ENCODE results near the gene C19orf38.
"Not testable (repeated sequence)": the region's sequence is repeated elsewhere in the genome, so short reads cannot be mapped to it uniquely, and the experiment has no call there.

C19orf38 gene

DNA sequence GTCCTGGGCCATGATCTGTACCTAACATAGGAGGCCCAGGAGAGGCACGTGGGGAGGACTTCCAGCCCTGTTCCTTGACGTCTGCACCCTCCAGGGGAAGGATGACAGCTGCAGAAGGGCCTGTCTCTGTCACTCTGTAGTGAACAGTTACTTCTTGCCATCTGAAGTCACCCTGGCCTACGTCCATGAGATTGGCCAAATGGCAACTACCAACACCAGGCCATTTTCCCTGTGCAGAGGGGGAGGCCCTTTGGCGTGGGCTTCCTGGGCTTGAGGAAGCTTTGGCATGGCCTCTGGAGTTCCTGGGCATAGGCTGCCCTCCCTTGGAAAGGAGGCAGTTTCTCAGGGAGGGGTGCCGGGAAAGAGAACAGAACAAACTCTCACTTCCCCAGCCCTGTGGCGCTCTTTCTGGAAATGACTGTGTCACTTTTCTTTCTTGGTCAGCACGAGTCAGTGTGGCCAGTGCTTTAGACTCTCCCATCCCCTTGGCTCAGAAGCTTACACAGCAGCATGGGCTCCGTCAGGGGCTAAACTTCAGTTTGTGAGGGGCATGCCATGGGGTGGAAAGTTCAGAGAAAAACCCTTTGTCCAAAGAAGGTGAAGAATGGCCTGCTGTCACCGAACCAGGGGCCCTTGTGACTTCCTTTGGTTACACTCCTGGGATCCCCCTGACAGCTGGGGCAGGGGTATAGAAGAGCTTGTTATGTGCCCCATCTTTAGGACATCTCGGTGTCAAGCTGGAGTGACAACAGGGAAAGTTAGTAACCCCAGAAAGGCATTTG lies 28.4 kb downstream of the C19orf38 start:
- DNase-seq (ENCODE audit: low read depth): no peak

DNA sequence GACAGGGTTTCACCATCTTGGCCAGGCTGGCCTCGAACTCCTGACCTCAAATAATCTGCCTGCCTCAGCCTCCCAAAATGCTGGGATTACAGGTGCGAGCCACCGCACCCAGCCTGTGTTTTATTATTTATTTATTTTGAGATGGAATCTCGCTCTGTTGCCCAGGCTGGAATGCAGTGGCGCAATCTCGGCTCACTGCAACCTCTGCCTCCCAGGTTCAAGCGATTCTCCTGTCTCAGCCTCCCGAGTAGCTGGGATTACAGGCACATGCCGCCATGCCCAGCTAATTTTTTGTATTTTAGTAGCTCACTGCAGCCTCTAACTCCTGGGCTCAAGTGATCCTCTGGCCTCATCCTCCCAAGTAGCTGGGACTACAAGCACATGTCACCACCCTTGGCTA lies 29.4 kb downstream of the C19orf38 start:
- not testable (repeated sequence) for DNase-seq (ENCODE audit: low read depth)

DNA sequence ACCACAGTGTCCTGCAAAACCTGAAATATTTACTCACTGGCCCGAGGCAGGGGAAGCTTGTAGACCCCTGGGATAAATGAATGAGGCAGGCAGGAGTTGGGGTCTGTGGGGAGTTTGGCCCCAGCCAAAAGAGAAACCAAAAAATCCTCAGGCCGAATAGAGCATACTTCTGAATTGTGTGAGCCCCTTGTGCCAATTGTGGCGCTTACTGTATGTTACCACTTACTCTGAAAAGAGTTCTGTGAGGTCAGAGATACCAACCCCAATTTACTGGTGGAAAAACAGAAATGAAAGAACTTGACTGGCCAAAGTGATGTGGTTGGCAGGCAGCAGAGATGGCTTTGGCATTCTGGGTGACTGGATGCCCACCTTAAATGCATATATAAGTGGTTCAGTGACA lies 30.0 kb downstream of the C19orf38 start:
- no peak for DNase-seq (ENCODE audit: low read depth)

DNA sequence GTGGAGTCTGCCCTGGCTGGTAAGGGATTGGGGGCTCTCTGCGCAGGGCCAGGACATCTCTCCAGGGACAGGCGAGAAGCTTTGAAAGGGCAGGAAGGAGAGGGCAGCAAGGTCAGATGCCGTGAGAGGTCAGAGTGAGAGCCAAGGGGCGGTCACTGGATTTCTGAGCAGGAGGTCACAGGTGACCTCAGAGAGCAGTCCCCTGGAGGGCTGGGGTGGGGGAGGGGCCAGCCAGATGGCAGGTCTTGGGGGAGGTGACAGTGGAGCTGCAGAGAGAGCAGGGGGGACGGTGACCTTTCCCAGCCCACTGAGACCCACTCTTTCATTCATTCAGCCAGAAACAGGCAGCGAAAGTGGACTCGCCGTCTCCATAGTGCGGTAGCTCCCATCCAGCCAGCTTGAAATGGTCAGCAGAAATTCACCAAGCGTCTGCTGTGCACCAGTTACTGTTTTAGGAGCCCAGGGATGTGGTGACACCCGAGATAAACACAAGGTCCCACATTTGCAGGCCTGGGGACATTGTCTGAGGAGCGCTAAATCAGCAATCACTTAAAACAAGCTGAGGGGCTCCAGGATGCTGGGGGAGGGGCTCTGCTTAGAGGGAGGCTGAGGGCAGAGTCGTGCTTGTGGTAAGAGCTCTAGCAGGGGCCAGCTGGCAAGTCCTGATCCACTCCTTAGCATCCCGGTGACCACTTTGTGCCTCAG lies 33.3 kb downstream of the C19orf38 start:
- DNase-seq (ENCODE audit: low read depth): no peak

DNA sequence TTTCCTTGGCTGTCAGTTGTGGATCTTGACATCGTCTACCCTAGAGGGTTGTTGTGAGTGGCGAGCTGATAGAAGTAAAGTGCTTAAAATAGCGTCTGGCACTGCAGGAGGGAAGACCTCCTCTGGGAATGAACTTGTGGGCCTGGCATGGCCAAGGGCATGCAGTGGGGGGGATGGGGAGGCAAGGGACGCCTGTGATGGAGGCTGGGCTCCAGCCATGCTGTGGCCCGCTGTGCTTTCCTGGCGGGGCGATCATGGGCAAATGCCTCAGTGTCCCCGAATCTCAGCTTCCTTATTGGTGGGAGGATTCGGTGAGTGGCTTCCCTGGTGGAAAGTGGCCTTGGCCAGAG lies 33.9 kb downstream of the C19orf38 start:
- no peak for DNase-seq (ENCODE audit: low read depth)

DNA sequence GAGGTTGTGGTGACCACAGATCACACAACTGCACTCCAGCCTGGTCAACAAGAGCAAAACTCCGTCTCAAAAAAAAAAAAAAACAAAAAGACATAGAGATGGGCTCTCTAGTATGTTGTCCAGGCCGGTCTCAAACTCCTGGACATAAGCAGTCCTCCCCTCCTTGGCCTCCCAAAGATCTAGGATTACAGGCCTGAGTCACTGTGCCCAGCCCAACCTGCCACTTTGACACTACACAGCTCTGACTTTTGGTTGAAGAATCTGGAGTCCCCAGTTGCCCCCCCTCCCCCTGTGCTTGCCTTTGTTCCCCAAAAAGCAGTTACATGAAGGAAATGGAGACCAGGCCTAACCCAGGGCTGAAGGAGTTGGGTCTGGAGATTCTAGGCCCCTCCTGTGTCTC lies 36.1 kb downstream of the C19orf38 start:
- peak; percentile 73 for DNase-seq (ENCODE audit: low read depth)

DNA sequence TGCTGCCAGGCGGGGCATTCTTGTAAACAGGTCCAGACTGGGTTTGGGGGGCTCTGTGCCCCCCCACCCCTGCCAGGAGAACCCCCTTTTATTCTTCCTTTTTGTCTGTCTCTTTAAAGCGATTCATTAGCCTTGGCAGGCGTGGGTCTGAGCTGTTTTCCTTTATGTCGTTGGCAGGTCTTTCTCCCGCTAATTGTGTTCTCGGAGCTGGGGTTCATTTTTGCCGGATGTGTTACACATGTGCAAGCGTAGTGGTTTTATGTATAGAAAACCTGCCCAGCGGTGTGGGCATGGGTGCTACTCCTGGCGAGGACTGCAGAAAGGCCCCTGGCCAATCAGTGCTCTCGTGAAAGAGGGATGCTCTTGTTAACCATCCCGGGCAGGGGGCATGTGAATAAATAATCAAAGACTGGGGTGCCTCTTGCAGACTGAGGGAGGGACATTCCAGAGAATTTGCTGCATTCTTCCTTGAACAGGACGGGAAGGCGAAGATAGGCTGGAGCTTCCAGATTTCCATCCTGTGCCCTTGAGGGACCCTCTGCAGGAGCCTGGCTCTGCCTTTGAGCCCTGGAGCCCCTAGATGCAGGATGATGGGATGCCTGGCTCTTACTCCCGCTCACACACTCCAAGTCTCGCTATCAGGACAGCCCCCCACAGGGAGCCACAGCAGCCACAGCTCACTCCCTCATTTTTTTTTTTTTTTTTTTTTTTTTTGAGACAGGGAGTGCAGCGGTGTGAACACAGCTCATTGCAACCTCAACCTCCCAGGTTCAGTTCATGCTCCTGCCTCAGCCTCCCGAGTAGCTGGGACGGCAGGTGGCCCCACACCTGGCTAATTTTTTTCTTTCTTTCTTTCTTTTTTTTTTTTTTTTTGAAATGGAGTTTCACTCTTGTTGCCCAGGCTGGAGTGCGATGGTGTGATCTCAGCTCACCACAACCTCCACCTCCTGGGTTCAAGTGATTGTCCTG lies 37.3 kb downstream of the C19orf38 start:
- DNase-seq (ENCODE audit: low read depth): no peak

DNA sequence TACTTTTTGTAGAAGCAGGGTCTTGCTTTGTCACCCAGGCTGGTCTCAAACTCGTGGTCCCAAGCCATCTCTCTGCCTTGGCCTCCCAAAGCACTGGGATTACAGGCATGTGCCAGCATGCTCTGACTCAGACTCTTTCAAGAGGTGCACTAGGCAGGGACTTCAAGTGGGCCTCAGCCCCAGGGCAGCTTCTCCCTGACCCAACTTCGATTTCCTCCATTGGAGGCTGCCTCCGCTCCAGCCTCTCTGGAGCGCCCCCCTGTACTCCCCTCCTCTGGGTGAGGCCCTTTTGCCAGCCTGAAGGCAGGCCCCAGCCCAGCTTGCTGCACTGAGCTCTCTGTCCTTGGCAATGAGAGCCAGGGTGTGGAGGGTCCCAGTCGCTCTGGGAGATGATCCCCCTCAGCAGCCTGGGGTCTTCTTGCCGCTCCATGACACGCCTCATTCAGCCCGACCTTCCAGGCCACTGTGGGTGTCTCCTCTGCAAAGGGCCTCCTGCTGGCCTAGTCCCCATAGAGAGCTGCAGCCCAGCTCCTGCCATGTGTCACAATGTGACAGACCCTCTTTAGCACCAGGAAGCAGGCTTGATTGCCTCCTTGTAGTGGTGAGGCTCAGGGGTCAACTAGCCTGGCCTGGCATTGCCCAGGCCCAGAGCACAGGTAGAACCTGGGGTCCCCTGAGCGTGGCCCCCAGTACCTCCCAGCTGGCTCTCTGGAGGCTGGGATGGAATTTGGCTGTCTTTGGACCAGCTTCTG lies 39.6 kb downstream of the C19orf38 start:
- no peak for DNase-seq (ENCODE audit: low read depth)

DNA sequence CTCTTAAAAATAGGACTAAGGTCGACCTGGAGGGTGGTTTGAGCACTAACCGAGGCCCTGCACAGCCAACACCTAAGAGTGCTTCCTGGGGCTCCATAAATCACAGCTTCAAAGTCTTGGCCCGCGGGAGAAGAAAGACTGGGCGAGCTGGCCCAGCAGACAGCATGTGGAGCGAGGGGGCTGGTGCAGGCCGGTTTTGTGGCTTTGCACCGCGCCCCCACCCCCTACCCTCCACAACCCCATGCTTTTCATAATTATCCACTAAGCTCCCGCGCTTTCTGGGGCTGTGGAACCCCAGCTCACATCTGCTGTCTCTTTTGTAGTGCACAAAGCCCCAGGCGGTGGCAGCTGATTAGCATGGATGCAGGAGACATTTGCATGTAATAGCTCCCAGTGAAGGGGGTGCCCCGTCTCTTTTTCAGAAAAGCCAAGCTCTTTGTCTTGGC lies 40.2 kb downstream of the C19orf38 start:
- no peak for DNase-seq (ENCODE audit: low read depth)

DNA sequence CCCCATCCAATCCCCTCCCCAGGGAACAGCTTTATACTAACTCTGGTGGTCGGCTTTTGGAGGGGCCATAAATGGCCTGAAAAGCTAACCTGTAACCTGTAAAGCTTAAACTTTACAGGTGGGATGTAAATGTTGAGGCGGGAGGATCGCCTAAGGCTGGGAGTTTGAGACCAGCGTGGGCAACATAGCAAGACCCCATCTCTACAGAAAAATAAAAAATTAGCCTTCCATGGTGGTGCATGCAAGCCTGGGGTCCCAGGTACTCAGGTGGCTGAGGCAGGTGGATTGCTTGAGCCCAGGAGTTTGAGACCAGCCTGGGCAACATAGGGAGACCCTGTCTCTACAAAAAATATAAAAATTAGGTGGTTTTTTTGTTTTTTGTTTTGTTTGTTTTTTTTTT lies 41.7 kb downstream of the C19orf38 start:
- DNase-seq (ENCODE audit: low read depth): no peak

DNA sequence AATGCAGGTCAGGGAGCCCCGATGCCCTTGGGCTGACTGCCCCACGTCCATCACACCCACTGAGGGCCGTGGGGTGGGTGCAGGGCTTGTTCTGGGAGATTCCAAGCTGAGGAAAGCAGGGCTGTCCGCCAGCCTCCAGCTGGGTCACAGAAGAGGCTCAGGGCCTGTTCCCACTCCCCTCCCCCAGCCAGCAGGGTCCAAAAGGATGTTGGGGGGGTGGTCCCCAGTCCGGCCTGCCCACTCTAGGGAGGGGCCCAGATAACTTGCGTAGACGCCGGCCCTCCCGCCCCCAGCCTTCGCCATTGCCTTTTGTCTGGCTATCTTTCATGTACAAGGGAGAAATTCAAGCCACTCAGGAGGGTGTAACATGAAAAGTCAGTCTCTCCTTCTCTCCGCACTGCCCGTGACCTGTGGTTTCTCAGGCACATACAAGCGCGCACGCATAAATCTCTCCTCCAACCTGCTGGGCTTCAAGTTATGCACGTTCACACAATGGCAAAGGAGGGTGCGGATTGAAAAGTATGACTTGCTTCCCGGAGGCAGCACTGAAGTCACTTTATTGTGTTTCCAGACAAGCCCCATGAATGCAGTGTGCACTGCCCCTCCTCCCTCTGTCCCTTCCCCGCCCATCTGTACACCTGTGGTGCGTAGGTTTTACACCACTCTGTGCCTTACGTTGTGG lies 43.3 kb downstream of the C19orf38 start:
- DNase-seq (ENCODE audit: low read depth): no peak

DNA sequence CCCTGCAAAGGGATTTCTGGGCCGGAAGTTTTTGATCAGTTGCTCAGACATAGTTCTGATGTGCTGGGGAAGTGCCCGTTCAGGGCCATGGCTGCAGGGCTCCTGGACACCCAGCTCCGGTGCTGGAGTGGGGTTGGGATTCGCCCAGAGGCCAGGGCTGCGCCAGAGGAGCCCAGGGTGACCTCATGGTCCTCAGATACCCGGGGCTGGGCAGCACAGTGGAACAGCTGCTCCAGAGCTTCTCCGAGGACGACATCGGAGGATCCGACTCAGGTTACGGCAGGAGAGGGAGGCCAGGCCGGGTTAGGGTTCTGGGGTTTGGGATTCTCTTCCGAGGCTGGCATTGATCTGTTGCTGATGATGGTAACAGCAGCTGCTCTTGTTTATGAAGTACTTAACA lies 44.0 kb downstream of the C19orf38 start:
- DNase-seq (ENCODE audit: low read depth): no peak

DNA sequence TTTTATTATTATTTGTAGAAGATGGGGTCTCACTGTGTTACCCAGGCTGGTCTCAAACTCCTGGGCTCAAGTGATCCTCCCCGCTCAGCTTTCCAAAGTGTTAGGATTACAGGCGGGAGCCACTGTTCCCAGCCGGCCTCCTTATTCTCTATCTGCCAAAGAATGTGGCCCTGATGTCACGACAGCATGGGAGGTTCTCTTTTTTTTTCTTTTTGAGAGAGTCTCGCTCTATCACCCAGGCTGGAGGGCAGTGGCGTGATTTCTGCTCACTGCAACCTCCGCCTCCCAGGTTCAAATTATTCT lies 46.6 kb downstream of the C19orf38 start:
- no peak for DNase-seq (ENCODE audit: low read depth)

DNA sequence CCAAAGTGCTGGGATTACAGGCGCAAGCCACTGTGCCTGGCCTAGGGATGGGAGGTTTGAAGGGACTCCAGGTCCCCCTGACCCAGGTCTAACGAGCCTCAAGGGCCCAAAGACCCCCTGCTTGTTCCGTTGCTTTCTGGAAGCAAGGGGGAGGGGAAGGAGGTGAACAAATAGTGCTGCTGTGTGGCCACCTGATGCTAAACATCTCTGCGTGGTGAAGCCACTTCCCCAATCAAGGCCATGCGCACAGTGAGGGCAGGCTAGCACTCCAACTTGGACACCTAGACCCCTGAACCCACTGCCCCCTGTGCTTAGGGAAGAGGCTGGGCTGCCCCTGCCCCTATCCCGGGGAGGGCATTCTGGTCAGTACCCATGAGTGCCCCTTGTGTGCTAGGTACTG lies 47.1 kb downstream of the C19orf38 start:
- no peak for DNase-seq (ENCODE audit: low read depth)

DNA sequence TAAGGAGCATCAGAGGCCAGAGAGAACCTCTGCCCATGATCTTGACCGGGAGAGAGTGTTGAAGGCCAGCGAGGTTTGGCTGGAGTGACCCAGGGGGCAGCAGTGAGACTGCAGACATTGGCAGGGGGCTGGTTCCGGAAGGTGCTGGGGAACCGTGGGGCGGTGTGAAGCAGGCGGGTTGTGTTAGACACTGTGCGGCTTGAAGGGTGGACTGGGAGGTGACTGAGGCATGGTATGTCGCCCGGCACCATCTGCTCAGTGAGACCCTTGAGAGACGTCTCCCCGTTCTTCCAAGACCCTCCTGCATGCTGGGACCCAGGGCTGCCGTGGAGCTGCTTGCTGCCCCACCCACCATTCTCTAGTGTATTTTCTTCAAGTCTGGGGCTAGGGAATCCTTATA lies 47.7 kb downstream of the C19orf38 start:
- DNase-seq (ENCODE audit: low read depth): no peak

DNA sequence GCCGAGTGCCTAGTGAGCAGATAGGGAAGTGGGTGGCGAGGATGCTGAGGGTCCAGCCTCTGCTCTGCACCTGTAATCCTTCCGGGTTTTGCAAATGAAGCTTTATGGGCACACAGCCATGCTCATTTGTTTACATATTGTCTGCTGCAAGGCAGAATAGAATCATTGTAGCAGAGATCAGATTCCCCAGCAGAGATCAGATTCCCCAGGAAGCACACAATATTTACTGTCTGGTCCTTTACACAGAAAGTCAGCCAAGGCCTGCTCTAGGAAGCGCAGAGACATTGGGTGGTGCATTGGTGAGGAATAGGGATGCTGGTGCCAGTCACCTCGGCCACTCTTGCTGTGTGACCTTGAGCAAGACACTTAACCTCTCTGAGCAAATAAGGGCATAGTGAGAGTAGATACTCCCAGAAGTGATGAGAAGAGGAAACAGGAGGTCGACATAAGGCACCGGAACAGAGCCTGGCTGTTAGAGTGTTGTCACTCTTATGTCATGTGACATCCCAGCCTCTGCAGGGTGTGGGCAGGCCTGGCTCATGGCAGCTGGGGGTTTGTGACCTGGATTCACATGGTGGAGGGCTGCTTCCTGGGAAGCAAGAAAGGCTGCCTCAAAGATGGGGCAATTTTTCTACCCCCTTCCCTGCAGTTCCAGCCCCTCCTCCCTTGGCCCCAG lies 48.8 kb downstream of the C19orf38 start:
- no peak for DNase-seq (ENCODE audit: low read depth)

DNA sequence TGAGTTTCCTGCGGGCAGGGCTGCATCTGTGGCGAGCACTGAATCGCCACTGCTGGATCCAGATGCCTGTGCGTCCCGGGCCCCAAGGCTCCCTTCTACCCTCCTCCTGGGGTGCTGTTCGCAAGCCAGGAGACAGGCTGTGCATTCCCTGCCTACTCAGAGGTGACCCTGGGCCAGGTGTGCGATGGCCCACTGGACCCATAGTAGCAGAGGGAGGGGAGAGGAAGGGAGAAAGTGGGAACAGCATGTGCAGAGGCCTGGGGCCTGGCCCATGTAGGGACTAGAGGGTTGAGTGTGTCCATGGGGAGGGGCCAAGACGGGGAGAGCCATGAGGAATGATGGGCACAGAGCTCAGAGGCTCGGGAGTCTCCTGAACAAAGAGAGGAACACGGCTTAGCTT lies 50.4 kb downstream of the C19orf38 start:
- no peak for DNase-seq (ENCODE audit: low read depth)

DNA sequence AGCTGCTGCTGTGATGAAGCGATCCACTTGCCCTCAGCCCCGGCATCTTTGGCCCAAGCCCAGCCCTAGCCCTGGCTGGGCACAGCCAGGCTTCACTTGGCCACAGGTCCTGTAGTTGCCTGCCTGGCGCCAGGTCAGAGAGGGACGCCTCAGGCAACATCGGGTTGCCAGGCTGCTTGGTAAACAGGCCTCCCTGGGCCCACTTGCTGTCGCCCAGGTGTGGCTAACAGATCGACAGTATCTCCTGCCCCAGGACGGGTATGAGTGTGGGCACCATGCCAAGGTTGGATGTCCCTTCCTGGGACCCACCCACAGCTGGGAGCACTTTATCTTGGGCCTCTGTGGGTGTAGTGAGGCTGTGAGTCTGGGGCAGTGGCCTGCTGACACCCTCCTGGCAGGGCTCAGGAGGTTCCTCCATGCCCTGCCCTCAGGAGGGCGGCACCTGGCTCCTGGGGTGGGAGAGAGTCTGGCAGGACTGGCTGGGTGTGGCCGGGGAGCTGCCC lies 51.0 kb downstream of the C19orf38 start:
- DNase-seq (ENCODE audit: low read depth): no peak

DNA sequence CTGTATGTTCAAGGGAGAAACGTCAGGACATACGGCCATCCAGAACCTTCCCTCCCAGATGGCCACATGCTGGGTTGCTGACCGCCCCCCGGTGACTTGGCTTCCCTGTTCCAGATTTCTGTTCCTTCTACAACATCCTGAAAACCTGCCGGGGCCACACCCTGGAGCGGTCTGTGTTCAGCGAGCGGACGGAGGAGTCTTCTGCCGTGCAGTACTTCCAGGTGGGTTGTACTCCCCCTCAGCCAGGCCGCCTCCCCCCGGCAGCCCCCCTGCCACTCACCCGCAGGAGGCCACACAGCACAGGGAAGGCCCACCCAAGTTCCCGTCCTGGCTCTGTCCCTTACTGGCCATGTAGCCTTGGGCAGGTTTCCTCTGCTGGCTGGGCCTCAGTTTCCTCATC lies 59.7 kb downstream of the C19orf38 start:
- no peak for DNase-seq (ENCODE audit: low read depth)

DNA sequence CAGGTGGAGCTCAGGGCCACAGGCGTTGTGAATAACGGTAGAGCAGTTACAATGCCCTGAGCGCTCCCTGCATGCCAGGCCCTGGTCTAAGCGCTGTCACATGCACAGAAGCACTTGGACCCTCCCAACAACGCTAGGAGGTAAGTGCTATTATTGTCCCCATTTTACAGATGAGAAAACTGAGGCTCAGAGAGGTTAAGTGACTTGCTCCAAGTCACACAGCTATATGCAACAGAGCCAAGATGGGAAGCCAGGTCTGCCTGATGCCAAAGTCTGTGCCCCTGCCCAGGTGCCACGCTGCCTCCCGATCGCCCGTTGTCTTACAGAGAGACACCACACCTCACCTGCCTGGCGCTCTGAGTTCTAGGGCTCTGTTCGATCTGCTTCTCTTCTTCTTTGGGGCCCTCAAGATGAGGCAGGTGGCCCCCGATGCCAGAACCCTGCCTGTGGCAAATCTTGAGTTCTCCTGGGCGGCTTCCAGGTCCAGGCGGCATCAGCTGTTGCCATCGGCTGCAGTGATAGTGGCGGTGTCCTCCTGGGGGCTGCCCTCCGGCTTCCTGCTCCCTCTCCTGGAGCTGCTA lies 60.3 kb downstream of the C19orf38 start:
- DNase-seq (ENCODE audit: low read depth): no peak

All from amniotic epithelial cell (primary cell).